HepG2 (cell line): ENCODE results near the gene NPIPB12.
"Not testable (repeated sequence)": the region's sequence is repeated elsewhere in the genome, so short reads cannot be mapped to it uniquely, and the experiment has no call there.

Experiments used
- HNRNPL ChIP-seq: fragments of 200-400 bp; formaldehyde crosslinking; IDR thresholded peaks from 2 replicates; pipeline ENCODE4 v1.6.1; 2017; ENCODE audit warnings: mild to moderate bottlenecking, low read depth, low read length
- JUN ChIP-seq: sonication (generic); formaldehyde crosslinking; IDR thresholded peaks from 2 replicates; pipeline ENCODE4 v1.4.0; 2020; ENCODE audit warnings: mild to moderate bottlenecking, missing genetic modification reagents
- ZSCAN29 ChIP-seq: sonication (generic); formaldehyde crosslinking; conservative IDR thresholded peaks from 2 replicates; pipeline ENCODE4 v1.4.0; 2020; ENCODE audit warnings: mild to moderate bottlenecking, missing genetic modification reagents

DNA sequence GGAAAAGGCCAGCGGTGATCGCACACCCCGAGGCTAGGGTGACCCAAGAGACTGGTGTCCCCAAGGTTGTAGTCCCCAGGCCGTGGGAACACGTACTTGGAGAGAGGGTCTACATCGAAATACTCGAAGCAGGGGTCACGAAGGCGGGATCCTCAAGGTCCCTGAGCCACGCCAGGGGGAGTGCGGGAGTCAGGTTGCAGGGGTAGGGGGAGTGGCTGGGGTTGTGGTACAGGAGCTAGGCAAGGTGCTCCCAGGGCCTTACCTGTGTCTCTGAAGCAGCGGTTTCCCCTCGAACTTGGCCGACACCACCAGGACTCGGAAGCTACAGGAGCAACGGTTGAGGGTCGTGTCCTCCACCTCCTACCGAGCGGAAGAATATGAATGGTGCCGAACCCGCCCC, 52.5 kb downstream of the NPIPB12 start:
- TF ChIP-seq ZSCAN29; HNRNPL; JUN (CRISPR knock-in tag): not testable (repeated sequence)
